Activated T-cell treated with anti-CD3 and anti-CD28 coated beads for 1 hour (primary cell): ENCODE measurements around the gene NCK2.

Source experiments
- DNase-seq: peaks from one replicate; pipeline ENCODE4 v3.0.0-alpha.2; 2020; ENCODE audit warnings: low read depth

Gene NCK2

GRCh38 chr2:105852066-105852465 lies 107.4 kb downstream of the NCK2 start:
- DNase-seq = no peak

GRCh38 chr2:105853354-105854088 lies 108.8 kb downstream of the NCK2 start:
- no peak for DNase-seq

GRCh38 chr2:105854972-105855371 lies 110.3 kb downstream of the NCK2 start:
- no peak for DNase-seq

- no peak for DNase-seq
These were observed 111.9 kb downstream of the NCK2 start for GRCh38 chr2:105856581-105856980.

GRCh38 chr2:105857076-105857740 lies 112.5 kb downstream of the NCK2 start:
- no peak for DNase-seq

GRCh38 chr2:105858868-105859693 lies 114.4 kb downstream of the NCK2 start:
- no peak for DNase-seq

- DNase-seq = no peak
These were observed 114.9 kb downstream of the NCK2 start for GRCh38 chr2:105859694-105859951.

GRCh38 chr2:105860567-105860966 lies 115.9 kb downstream of the NCK2 start:
- no peak for DNase-seq

GRCh38 chr2:105861200-105861599 lies 116.5 kb downstream of the NCK2 start:
- DNase-seq = no peak

- no peak for DNase-seq
These were observed 118.1 kb downstream of the NCK2 start for GRCh38 chr2:105862843-105863242.

- DNase-seq = no peak
These were observed 119.5 kb downstream of the NCK2 start for GRCh38 chr2:105864262-105864661.

- DNase-seq = no peak
These were observed 120.7 kb downstream of the NCK2 start for GRCh38 chr2:105865222-105865913.

GRCh38 chr2:105866216-105867185 lies 121.8 kb downstream of the NCK2 start:
- DNase-seq = no peak

- no peak for DNase-seq
These were observed 122.9 kb downstream of the NCK2 start for GRCh38 chr2:105867587-105867986.

GRCh38 chr2:105868060-105868459 lies 123.3 kb downstream of the NCK2 start:
- DNase-seq = no peak

- DNase-seq = no peak
These were observed 124.6 kb downstream of the NCK2 start for GRCh38 chr2:105869341-105869740.

- DNase-seq = no peak
These were observed 125.3 kb downstream of the NCK2 start for GRCh38 chr2:105870062-105870461.

GRCh38 chr2:105870858-105871257 lies 126.1 kb downstream of the NCK2 start:
- no peak for DNase-seq

GRCh38 chr2:105872142-105872728 lies 127.5 kb downstream of the NCK2 start:
- no peak for DNase-seq

- no peak for DNase-seq
These were observed 128.1 kb downstream of the NCK2 start for GRCh38 chr2:105872830-105873229.

GRCh38 chr2:105873281-105873680 lies 128.6 kb downstream of the NCK2 start:
- DNase-seq = no peak
